ENCODE data around the gene WTIP.
"Not testable (repeated sequence)": the region's sequence is repeated elsewhere in the genome, so short reads cannot be mapped to it uniquely, and the experiment has no call there.

GRCh38 chr19:34469026-34469425 lies 12.5 kb upstream of the WTIP start:
- not testable (repeated sequence) for TF ChIP-seq CTCF, POLR2A (IDR thresholded peaks at IDR 0.05)

All from ovary (tissue), 3 donors.